NCI-H2081 (cell line): ENCODE results near the gene SAA4.
"Not testable (repeated sequence)": the region's sequence is repeated elsewhere in the genome, so short reads cannot be mapped to it uniquely, and the experiment has no call there.

Source experiments
- DNase-seq, 2 experiments: peaks; one replicate each; lab custom pipeline; 2025; lab: John Stamatoyannopoulos, UW

The SAA4 gene

DNA sequence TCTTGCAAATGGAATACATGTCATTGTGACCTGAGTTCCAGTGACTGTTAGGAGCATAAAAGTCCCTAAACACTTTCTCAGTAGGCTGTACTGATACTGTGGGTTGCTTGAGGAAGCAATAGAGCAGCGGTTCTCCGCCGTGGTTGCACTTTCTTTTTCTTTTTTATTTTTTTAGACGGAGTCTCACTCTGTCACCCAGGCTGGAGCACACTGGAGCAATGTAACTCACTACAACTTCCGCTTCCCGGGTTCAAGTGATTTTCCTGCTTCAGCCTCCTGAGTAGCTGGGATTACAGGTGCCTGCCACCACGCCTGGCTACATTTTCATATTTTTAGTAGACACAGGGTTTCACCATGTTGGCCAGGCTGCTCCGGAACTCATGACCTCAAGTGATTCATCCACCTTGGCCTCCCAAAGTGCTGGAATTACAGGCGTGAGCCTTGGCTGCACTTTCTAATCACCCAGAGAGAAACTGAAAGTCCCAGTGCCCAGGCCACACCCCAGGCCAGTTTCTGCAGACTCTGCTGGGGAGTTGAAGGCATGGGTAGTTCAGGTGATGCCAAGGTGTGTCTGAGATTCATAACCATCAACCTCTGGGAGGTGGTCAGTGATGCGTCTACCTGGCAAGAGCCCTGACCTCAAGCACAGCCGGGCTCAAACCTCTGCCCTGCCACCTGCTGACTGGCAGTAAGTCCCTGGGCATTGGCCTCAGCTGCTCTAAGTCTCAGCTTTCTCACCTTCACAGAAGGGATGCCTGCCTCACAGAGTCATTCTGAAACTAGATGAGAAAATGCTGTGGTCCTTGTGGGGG lies 10.0 kb upstream of the SAA4 start:
- DNase-seq: not testable (repeated sequence)

DNA sequence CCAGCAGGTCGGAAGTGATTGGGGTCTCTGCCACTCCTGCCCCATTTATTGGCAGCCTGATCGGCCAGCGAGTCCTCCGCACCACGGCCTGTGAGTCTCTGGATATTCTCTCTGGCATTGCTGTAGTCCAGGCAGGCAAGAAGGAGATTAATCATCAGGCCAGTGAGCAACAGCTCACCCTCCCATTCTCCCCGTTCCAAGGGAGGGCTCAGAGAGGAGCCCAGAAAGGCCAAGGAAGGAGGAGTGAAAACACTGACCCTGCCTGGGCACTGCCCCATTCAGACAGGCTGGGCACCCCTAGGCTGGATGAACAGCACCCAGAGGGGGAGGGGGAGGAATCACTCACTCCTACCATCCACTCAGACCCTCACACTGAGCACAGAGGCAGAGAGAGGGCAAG lies 8.8 kb upstream of the SAA4 start:
- no peak for DNase-seq

DNA sequence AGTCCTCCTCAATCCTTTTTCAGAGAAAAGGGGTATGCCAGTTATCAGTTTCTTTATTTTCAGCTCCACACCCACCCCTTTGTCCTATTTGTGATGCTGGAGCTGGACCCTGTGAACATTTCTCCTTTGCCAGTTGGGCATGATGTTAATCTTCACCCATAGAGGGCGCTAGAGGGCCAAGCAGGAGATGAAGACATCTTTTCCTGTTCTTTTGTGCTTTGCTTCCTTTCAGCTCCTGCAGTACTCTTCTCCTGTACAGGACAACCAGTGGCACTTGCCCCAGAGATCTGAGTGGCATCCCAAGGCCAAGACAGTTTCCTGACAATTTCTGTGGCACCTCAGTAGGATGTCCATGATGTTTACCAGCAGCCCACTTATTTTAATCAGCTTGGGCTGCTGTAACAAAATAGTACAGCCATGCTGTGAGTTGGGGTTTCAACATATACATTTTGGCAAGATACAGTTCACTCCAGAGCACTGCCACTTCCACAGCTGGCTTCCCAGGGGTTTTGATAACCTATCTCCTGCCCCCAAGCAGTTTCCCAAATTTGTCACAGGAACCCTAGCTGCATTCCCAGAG lies 7.3 kb upstream of the SAA4 start:
- DNase-seq: peak; percentile 19 to 49

DNA sequence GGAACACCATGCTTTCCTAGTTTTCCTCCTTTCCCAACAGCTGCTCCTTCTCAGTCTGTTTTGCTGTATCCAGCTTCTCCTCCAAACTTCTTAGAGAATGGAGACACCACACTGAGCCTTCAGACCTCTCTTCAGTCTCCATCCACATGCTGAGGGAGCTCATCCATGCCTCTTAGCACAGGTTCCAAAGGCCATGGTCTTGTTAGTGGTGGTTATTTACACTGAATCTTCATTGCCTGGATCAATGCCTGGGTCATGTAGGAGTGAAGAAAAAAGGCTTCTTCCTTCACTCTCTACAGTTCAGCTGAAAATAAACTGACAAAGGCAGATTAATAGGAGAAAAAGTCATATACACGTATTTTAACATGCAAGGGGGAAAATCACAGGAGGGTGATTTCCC lies 3.1 kb upstream of the SAA4 start:
- DNase-seq: no peak

DNA sequence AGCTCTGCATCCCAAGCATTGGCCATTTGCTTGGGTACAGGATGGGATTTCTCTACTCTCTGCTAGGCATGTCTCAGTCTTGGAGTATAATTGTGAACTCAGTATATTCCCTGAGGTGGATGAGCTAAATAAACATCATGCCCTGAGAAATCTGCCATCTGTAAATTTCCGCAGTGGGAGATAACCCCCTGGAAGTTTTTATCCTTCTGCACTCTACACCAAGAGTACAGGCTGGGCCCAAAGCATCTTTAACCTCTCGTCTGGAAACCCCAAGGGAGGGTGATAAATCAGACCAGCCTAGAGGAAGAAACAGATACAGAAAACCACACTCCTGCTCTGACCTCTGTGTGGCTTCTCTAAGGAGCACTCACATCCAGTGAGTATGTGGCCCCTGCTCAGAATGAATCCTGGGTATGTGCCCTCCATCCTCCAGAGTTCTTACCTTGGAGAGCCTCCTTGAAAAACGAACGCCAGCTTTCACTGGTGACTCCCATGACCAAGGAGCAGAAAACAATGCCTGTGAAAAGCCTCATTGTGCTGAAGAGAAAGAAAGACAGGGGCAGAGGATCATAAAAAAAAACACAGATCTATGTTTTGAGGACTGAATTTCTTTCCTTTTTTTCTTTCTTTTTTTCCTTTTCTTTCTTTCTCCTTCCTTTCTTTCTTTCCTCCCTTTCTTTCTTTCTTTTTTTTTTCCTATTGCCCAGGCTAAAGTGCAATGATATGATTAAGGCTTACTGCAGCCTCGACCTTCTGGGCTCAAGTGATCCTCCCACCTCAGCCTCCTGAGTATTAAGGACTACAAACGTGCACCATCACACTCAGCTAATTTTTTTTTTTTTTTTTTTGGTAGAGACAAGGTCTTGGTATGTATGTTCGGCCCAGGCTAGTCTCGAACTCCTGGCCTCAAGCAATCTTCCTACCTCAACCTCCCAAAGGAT lies 938 bp downstream of the SAA4 start:
- no peak for DNase-seq

DNA sequence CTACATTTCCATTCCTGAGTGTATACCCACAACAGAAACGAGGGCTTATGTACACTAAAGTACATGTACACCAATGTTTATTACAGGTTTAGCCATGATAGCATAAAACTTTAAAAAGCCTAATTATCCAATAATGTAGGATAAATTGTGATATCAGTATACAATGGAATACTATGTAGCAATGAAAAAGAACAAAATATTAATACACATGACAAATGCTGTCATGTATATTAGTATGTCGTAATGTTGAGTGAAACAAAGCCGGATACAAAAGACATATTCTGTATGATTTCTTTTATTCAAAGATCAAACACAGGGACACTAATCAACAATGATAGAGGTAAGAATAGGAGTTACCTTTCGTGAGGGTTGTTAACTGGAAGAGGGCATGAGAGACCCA lies 2.7 kb downstream of the SAA4 start:
- no peak for DNase-seq

DNA sequence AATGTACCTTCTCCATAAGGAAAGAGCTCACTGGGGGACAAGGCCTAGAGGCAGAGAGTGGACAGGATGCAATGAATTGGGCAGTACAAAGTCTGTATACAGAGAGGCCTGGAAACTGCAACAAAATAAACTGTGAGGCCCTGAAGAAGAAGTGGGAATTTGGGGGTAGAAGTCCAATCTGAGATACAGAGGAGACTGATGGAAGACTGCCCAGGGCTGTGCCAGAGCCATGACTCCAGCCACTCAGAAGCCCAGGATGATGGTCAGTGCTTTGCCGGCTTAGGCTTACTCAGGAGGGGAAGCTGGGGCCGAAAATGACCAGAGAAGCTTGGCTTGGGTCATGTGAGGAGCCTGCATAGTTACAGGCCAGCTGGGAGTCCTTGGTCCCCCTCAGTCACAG lies 5.7 kb downstream of the SAA4 start:
- DNase-seq: no peak

DNA sequence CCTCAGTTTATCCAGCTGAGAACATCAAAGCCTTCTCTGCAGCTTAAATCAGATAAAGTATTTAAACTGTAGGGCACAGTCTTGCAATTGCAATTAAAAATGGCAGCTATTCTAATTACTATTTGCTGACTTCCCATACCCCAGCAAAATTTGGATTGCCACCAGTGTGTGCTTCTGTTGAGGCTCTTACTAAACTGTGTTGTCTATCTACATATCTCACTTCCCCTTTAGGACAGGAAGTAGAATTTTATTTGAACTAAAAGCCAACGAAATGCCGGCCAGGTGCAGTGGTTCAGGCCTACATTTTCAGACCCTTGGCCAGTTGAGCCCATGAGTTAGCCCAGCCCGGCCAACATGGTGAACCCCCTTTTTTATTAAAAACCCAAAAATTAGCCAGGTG lies 7.1 kb downstream of the SAA4 start:
- no peak for DNase-seq

DNA sequence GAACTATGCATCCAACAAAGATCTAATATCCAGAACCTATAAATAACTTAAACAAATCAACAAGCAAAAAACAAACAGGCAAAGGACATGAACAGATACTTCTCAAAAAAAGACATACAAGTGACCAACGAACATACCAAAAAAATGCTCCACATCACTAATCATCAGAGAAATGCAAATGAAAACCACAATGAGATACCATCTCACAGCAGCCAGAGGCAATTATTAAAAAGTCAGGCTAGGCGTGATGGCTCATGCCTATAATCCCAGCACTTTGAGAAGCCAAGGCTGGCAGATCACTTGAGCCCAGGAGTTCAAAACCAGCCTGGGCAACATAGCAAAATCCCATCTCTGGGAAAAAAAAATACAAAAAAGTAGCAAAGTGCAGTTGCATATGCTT lies 10.7 kb downstream of the SAA4 start:
- no peak for DNase-seq

DNA sequence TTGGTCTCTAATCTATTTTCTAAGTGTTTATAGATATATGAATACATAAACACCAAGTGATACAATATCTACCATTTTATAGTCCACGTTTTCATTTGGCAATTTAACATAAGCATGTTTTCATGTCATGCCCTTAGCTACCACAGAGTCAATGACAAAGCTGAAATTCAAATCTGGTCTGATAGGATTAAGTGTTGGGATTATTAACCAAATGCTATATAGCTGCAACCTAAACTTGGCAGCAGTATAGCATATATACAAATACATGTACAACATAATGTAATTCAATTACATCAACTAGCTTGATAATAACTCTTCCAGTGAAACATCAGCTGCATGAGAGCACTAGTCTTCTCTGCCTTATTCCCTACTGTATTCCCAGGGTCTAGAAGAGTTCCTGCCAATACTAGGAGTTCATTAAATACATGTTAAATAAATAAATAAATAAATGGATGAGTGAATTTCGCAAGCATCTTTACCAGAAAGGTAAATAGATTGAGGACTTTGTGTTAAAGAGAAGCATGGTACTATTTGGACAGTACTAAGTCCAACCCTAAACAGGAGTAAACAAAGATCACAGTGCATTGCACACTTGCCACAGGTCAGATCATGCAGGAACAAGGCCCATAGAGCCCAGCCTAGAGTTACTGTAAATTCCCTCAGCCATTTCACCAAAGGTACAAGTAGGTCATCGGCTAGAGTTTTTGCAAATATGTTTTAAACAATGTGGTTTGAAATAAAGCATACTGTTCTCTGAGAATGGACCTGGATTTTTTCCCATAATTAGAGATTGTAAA lies 12.8 kb downstream of the SAA4 start:
- DNase-seq: no peak

DNA sequence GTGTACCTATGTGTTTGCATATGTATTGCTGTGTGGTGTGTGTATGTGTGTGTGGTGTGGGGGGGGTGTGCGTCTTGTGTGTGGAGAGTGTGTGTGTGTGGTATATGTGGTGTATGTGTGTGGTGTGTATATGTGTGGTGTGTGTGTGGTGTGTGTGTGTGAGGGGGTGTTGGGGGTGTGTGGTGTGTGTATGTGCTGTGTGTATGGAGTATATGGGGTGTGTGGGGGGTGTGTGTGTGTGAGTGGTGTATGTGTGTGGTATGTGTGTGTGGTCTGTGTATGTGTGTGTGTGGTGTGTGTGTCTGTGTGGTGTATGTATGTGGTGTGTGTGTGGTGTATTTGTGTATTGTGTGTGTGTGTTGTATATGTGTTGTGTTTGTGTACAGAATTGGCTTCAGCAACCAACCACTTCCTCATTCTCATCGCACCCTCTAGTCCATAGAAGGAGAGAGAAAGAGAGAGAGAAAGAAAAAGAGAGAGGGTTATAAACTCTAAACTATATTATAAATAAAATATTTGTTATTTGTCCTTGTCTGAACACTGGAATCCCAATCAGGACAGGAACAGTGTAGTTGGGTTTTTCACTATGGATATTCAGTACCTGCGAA lies 13.7 kb downstream of the SAA4 start:
- no peak for DNase-seq

DNA sequence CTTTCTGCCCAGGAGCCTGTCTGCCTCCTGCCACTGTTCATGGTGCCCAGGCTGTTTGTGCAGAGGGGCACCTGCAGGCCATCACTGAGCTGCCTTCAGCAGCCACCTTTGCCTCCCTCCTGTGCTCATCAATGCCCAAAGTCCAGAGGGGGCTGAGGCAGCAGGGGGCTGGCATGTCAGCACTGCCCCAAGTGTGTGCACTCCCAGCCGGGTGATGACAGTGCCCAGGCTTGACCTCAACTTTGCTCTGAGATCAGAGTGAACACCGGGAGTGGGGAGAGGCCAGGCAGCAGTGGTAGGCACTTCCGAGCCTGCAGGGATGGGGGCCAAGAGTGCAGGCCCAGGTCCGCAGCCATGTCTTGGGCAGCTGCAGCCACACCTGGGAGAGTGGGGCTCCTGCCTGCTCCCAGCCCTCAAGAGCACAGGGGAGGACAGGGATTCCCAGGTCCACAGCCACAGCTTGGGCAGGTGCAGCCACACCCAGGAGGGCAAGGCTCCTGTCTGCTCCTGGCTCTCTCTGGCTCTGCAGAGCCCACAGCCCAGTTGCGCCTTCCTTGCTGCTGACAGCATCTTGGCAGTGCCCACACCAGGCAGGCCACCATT lies 15.2 kb downstream of the SAA4 start:
- no peak for DNase-seq

DNA sequence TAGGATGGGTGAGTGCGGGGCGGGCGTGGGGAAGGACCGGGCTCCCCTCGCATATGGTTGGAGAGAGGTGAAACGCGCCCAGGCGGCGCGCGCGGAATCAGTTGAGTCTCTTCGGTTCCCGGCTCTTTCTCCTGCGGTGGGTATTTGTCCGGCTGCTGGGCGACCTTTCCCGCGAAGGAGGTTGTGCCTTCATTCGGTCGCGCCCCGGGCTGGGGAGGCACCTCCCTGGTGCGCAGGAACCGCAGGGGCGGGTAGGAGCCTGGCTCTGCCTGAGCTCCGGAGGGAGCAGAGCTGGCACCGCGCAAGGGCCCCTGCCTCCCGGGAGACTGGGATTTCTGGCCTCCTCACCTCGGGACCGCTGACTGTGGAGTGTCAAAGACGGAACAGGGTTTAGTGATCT lies 27.5 kb downstream of the SAA4 start:
- no peak for DNase-seq

DNA sequence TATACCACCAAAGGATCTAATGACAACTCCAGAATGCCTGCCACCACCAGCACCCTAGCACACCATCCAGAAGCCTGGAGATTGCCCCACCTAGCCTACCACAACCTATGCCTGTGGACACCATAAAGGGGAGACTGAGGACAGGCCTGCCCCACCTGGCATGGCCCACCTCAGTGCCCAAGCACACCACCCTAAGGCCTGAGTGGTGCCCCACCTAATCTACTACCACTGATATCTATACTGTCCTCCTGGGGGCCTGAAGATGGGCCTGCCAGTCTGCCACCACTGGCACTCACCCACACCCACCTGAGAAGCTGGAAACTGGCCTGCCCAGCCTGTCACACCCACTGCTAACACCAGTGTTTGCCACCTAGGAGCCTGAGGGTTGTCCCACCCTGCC lies 31.8 kb downstream of the SAA4 start:
- no peak for DNase-seq

DNA sequence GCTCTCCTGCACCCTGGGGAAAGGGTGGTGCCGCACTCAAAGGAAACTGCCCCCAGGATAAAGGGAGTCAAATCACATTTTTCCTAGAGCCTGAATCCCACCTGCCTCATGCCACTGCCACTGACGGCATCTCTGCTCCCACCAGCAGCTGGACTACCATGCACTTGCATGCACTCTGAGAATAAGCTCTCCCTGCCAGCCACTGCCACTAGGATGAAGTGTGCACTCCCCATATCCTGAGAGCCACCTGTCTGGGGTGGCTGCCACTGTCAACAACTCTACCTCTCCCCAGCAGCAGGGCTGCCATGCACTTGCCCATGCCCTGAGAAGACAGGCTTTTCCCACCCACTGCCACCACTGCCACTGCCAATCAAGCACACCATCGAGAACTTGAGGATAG lies 32.4 kb downstream of the SAA4 start:
- no peak for DNase-seq

DNA sequence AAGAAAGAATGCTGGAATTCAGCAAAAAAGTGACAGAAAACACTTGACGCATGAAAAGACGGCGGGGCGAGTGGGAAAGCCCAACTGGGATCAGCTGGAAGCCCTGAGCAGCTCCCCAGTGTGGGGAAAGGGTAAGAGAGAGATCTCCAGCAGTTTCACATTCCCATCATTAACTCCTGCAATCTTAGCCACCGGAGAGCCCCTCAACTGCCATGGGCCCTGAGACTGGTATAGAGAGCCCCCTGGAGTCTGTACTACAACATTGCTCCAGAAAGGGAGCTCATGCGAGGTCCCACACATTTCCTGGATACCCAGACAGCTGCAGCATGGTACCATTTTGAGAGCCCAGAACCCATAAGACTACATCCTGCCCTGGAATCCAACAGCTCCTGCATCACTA lies 32.9 kb downstream of the SAA4 start:
- peak in 1 of 2 experiments; percentile 33 for DNase-seq

DNA sequence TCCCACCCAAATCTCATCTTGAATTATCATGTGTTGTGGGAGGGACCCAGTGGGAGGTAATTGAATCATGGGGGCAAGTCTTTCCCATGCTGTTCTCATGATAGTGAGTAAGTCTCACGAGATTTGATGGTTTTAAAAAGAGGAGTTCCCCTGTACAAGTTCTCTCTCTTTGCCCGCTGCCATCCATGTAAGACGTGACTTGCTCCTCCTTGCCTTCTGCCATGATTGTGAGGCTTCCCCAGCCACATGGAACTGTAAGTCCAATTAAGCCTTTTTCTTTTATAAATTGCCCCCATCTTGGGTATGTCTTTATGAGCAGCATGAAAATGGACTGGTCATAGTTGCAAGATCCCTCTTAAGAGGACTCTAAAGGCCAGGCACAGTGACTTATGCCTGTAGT lies 38.9 kb downstream of the SAA4 start:
- DNase-seq: not testable (repeated sequence)

DNA sequence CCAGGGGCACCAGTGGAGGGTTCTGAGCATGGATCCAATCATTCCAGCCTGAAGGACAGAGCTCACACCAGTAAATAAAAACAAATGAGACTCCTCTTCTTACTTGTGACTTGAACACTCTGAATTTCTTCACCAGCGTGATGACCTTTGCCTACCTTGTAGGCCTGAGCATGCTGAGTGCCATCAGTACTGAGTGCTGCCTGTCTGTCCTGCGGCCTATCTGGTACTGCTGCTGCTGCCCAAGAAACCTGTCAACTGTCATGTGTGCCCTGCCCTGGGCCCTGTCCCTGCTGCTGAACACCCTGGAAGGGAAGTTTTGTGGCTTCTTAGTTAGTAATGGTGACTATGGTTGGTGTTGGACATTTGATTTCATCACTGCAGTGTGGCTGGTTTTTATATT lies 40.1 kb downstream of the SAA4 start:
- DNase-seq: no peak

DNA sequence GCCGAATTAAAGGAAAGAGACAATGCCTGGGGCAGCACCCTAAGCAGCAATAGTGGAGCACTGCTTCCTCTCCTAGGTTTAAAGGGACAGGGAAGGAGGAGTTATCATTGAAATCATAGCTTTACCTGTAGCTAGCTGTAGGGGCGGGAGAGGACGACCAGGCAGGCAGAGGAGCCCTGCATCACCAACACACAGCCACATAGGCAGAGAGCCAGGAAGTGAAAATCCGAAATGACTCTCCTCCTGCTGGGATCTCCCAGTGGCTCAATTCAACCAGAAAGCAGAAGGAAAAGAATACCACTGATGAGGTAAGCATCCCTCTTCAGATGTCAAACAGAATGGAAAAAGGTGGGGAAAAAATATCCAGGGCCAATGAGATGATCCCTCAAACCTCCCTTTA lies 43.6 kb downstream of the SAA4 start:
- peak in 1 of 2 experiments; percentile 59 for DNase-seq

DNA sequence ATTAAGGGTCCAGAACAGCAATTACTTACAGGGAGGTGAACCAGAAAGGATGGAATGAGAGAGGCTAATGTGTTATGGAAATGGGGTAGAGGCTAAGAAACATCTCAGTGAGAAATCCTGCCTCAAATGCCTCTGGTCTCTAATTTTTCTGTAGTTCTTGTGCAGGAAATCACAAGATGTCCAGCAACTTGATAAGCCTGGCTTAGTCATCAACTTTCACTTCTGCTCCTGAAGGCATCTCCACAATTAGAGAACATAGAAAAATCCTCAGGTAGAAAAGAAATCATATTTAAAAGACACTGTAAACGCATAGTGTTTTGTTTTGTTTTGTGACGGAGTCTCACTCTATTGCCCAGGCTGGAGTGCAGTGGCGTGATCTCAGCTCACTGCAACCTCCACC lies 45.2 kb downstream of the SAA4 start:
- no peak for DNase-seq
